GM18511 (cell line): Measurements from ENCODE around the gene HSP90AB1.

ENCODE experiments used
- ATAC-seq: cut with Tn5 transposase; IDR thresholded peaks from one replicate; pipeline ENCODE4 v1.9.1; 2021; ENCODE audit warnings: mild to moderate bottlenecking, moderate library complexity; ENCODE audit not compliant: unreplicated experiment

Gene HSP90AB1

DNA sequence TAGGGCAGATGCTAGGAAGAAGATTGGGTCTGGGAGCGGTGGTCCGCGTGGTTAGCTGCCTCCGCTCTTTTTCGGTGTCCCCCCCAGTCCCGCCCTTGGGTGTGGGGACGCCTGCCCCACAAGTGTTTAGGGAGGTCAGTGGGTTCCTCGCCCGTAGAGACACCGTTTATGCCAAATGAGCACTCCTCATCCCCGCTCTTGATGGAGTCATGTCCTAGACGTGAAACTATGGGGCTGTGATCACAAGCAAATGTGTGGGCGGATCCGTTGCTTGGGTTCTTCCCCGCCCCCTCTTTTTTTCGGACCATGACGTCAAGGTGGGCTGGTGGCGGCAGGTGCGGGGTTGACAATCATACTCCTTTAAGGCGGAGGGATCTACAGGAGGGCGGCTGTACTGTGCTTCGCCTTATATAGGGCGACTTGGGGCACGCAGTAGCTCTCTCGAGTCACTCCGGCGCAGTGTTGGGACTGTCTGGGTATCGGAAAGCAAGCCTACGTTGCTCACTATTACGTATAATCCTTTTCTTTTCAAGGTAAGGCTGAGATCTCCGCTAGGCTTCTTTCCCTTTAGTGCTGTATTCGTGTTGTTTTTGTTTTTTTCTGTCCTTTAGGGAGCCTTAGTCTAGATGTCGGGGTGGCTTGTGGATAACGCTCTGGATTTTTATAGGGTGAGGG is at the start of gene HSP90AB1:
Gene HSP90AB1 (plus strand): TSS at position 439 of the 675 bp plus-strand sequence. CDS start 1,529 bp downstream, outside the sequence.
- ATAC-seq: peak; percentile 74

DNA sequence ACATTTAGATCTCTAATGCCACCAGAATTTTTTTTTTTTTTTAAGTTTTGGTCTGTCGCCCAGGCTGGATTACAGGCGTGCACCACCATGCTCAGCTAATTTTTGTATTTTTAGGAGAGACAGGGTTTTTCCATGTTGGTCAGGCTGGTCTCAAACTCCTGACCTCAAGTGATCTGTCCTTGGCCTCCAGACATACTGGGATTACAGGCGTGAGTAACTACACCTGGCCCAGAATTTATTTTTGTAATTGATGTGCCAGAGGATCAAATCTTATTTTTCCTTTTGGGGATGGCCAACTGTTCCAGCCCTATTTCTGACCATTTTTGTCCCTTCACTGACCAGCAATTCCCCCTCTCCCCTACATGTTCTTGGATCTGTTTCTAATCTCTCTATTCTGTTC is 48.2 kb upstream of the HSP90AB1 start:
- ATAC-seq: no peak

DNA sequence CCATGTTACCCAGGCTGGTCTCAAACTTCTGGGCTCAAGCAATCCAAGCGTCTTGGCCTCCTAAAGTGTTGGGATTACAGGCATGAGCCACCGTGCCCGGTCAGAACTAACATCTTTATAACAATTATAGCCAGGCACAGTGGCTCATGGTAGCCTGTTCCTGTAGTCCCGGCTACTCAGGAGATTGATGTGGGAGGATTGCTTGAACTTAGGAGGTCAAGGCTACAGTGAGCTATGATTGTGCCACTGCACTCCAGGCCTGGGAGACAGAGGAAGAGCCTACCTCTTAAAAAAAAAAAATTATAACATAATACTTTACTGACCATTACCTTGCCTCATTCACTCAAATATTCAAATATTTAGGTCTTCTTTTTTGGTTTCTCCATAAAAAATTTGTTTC is 47.0 kb upstream of the HSP90AB1 start:
- no peak for ATAC-seq

DNA sequence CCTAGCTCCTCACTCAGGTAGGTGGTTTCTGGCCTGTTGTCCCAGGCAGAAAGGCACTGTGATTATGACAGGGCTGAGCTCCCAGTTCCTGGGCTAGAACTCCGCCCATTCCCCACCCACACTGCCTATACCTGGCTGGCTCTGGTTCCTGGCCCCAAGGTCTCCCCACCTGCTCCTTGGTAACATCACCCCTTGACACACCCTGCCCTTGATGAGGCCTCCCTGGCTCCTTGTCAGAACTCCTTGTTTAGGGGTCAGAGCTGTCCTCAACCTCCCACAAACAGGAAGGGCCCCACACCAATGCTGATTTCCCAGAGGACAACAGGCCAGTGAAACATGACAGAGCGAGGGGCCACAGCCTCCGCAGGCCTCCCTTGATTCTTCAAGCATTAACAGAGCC is 45.7 kb upstream of the HSP90AB1 start:
- no peak for ATAC-seq

DNA sequence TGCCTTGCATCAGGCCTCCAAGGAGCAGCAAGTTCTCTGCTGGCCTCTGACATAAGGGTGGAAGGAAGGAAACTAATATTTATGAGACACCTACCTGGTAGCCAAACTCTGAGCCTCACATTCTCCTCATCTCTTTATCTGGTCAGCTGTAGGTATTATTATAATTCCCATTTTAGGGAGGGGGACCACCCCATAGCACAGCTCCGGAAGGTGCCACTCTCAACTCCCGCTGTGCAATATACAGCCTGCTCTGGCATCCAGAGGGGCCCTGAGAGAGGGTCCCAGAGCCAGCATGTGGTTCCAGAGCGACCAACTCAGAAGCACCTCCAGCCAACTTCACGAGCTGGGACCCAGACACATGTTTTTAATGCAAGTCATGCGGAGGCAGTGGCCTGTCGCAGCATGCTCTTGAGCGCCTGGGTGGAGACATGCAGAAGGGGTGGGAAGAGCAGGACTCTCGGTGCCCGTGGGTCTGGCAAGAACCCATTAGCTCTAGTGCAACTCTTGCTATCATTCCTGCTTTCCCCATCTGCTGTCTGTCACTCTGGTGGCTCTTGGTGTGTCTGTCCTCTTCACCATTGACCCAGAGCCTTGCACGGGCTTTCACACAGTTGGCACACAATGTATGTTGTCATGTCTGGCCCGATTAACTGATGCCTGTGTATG is 45.1 kb upstream of the HSP90AB1 start:
- ATAC-seq: no peak

DNA sequence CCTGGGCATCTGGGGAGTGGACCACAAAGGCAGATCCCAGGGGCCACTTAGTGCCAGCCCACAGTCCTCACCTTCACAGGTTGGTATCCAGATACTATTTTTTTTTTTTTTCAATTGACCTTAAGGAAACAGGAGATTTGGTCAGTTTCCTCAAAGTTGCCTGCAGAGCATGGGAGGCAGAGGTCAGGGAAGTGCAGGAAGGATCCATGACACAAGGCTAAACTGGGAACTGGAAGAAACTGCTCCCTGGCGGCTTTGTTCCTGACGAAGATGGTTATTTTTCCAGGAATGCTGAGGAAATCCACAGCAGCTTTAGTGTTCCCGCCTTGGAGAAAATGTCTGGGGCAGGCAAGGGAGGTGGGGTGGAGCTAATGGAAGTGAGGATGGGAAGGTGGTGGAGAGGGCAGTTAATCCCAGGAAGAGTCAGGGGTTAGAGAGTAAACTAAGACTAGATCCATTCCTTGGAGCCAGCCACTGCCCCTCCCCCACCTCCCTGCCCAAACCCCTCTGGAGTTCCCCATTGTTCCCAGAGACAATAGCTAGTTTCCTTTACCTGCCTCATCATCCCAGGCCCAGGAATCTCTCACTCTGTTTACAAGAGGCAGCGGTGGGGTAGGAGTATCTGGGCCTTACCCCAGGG is 44.4 kb upstream of the HSP90AB1 start:
- no peak for ATAC-seq

DNA sequence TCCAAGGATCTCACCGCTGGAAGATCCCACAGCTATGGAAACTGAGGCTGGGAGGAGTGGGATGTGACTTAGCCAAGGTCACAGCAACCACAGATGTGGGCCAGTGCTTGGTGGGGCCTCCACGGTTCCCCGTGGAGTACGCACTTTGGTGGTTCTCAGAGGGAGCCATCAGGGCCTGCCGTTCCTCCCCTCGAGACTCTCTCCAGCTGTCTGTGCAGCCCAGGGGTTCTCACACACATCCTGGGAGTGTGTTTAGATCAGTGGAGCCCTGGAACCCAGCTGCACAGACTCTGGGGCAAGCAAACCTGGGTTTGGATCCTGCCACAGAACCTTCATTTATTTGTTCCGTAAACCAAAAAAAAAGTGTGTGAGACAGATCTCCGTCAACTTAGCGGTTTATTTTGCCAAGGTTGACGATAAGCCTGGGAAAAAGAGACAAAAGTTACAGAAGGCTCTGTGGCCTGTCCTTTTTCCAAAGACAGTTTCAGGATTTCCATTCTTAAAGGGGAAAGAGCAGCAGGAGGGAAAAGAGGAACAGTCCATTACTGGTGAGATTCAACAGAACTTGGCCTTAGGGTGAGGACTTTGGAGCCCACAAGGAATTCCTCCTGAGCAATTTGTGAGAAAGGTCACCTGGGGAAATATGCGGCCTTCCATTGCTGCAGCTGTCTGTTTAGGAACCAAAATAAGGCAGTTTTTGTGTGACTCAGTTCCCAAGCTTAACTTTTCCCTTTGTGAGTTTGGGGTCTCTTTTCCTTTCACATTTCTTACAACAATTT is 43.7 kb upstream of the HSP90AB1 start:
- ATAC-seq: no peak

DNA sequence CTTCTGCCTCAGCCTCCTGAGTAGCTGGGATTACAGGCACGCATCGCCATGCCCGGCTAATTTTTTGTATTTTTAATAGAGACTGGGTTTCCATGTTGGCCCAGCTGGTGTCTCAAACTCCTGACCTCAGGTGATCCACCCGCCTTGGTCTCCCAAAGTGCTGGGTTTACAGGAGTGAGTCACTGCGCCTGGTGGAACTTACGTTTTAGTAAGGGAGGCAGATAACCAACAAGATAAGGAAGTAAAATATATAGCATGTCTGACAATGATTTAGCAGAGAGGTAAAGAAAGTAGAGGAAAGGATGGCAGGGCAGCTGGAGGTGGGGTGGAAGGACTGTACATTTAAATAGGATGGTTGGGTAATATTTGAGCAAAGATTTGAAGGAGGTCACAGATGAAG is 42.9 kb upstream of the HSP90AB1 start:
- no peak for ATAC-seq

DNA sequence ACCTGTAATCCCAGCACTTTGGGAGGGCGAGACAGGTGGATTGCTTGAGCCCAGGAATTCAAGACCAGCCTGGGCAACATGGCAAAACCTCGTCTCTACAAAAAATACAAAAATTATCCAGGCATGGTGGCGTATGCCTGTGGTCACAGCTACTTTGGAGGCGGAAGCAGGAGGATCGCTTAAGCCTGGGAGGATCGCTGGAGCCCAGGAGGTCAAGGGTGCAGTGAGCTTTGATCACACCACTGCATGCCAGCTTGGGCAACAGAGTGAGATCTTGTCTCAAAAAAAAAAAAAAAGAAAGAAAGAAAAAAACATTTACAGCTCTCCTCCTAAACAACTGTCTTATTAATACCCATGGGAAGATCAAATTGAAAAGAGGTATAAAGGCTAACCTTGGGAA is 38.9 kb upstream of the HSP90AB1 start:
- ATAC-seq: no peak

DNA sequence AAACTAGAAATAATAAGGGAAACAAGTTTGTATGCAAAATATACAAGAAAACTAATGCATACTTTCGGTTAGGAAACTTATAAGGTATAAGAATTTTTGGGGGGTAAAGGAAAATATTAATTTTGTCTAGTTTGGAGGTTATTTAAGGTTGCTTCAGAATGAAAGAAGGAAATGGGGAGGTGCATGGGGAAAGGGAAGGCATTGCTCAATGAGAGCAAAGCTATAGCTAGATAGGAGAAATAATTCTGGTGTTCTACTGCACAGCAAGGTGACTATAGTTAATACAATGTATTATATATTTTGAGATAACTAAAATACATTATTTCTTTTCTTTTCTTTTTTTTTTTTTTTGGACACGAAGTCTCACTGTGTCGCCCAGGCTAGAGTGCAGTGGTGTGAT is 35.6 kb upstream of the HSP90AB1 start:
- no peak for ATAC-seq

DNA sequence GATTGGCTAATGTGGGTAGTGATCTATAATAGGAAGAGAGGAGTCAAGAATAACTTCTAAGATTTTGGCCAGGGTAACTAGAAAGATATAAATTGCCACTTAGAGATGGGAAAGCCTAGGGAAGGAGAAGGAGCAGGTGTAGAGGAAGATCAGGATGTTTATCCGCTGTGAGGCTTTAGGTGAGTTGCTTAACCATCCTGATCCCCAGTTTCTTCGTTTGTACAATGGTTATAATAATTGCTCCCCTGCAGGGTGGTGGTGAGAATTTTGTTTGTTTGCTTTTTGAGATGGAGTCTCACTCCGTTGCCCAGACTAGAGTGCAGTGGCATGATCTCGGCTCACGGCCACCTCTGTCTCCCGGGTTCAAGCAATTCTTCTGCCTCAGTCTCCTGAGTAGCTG is 32.6 kb upstream of the HSP90AB1 start:
- no peak for ATAC-seq

DNA sequence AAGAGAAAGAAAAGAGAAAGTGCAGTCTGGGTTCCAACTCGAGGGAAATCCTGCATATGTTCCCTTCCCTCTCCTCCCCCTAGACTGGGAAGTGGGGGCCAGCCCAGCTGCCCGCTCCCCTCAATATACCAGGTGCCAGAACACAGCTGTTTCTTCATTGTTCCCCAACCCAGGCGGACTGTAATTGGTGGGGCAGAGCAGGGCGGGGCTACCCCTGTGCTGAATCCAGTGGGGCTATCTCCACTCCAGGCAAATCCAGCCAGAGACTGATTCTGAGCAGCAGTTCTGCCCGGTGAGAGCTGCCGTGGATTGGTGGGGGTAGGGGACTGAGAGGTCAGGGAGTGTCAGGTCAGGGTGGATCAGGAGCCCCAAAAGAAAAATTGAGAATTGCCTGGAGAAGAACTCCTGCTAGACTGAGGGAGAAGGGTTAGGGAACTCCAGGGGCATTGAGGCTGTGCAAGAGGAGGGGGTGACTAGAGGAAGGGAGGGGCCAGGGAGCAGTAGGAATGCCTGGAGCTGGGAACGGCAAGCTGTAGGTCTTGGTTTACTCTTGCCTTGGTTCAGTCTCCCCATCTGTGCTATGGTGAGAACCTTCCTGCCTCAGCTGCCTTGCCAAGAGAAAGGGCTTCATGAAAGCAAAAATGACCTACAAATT is 30.1 kb upstream of the HSP90AB1 start, which contains the start of gene MYMX:
Gene MYMX (plus strand): TSS at position 250 of the 655 bp plus-strand sequence. CDS start 546 bp downstream, outside the sequence.
- no peak for ATAC-seq

DNA sequence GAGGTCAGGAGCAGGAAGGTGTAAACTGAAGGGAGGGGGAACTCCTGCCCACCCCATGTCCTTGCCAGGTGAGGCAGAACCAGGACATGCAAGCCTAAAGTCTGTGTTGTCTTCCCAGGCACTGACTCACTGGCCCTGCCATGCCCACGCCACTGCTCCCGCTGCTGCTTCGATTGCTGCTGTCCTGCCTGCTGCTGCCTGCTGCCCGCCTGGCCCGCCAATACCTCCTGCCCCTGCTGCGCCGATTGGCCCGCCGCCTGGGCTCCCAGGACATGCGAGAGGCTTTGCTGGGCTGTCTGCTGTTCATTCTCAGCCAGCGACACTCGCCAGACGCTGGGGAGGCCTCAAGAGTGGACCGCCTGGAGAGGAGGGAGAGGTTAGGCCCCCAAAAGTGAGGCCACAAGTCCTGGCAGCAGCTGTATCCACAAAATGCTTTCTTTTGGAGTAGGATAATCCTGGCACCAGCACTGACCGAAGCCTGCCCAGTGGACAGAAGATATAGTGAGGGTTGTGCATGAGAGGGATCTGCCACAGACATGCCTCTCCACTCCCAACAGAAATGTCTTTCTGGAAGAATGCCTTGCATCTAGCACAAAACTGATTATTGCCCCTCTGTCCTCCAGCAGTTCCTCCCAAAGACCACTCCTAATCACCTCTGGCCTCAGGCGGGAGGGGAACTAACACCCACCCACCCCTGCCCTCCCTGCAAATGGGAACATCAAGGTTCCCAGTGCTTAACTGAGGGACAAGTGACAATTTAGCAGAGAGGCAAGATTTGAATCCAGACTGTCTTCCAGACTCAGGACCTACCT is 29.4 kb upstream of the HSP90AB1 start:
- no peak for ATAC-seq

DNA sequence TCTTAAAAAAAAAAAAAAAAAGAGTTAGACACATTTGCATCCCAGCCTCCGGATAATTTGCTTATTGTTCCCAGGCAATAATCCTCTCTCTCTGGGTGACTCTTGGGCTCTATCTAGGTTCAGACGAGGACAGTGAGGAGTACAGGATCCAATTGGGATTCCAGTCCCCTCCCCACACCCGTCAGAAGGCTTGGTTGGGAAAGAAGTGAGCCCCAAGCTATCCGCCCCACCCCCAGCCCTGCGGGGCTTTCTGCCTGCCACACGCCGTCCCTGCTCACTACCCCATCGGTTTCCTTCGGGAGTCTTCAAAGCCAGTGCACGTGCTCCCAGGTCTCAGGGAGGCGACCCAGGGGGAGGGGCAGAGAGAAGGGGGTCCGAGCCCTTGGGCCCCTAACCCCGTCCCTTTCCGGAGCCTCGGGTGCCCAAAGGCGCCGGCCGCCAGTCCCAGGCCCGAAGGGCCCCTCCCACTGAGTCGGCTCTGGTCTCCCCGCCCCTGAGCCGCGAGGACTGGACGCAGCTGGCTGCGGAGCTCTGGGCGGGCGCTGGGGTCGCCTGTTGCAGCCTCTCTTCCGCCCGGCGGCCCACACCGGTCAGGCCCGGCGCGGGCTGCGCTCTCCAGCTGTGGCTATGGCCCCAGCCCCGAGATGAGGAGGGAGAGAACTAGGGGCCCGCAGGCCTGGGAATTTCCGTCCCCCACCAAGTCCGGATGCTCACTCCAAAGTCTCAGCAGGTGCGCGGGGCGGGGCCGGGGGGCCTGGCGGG is 27.7 kb upstream of the HSP90AB1 start:
- ATAC-seq: peak; percentile 49

DNA sequence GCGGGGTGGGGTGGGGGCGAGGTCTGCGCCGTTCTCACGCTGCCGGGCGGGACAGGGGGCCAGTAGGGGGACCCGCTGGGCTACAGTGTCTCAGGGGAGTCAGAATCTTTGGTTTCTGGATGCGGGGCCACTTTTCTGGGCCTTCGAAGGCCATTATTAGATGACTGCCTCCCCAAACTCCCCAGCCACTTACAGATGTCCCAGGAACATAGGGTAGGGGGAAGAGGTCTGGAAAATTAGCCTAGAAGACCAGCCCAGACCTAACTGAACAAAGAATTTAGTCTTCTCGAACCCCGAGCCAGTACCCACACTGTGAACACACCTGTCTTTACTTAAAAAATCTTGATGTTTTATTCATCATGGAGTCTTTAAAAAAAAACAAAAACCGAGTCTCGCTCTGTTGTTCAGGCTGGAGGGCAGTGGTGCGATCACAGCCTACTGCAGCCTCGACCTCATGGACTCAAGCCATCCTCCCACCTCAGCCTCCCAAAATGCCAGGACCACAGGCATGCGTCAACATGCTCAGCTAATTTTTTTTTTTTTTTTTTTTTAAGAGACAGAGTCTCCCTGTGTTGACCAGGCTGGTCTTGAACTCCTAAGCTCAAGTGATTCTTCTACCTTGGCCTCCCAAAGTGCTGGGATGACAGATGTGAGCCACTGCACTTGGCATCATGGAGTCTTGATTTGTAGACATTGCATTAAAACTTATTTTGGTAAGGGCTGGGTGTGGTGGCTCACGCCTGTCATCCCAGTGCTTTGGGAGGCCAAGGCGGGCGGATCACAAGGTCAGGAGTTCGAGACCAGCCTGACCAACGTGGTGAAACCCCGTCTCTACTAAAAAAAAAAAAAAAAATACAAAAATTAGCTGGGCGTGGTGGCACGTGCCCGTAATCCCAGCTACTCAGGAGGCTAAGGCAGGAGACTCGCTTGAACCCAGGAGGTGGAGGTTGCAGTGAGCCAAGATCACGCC is 26.8 kb upstream of the HSP90AB1 start:
- no peak for ATAC-seq

DNA sequence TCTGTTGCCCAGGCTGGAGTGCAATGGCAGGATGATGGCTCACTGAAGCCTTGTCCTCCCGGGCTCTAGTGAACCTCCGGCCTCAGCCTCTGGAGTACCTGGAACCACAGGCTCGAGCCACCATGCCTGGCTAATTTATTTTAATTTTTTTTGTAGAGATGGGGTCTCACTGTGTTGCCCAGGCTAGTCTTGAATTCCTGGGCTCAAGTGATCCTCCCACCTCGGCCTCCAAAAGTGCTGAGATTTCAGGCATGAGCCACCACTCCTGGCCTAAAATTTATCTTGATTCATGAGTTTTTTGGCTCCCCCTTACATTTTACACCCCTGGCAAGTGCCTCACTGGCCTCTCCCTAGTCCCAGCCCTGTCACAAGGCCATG is 26.0 kb upstream of the HSP90AB1 start:
- ATAC-seq: no peak

DNA sequence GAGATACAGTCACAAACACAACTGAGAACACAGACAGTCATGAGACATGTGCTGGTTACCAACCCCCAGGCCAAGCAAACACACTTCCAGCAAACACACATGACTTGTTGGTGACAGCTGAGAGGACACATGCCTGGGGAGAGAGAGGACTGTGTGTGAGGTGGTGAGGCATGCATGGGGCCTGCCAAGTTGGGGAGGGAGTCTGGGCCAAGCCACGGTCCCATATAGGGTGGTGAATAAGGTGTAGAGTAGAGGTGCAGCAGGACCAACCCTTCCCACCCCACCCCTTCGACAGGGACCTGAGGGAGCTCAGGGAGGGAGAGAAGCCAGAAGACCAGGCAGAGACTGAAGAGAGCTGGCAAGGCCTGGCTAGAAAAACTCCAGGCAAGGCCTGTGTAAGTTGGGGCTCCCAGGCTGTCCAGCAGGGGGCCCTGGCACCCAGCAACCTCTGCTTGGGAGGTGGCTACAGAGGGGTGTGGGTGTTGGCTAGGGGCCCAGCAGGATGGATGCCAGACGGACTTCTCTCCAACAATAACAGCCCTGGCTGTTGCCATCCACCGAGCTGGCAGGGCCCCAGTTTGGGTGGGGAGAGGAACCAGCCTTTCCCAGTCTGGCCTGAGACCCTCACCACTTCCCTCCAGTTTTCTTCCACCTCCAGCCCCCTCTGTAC is 25.5 kb upstream of the HSP90AB1 start:
- peak; percentile 61 for ATAC-seq

DNA sequence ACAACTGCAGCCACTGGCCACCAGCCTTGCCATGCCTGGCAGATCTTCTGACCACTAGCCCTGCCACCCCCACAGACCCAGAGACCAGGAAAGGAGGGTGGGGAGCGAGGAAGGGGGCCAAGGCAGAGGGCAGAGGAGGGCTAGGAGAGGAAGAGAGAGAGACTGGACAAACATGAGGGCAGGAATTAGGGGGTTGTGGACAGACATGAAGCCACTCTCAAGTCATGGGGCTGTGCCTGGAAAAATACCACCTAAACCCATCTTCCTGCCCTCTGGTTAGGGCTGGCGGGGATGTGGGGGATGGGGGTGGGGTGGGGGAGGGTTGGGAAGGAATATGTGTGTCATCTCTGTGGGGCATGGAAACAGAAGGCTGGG is 25.0 kb upstream of the HSP90AB1 start:
- no peak for ATAC-seq
